GM21786 (cell line): ENCODE measurements around the gene ABCA7.

Experiments
- ATAC-seq: cut with Tn5 transposase; IDR thresholded peaks from one replicate; pipeline ENCODE4 v1.9.1; 2021; ENCODE audit not compliant: unreplicated experiment

Gene ABCA7

DNA sequence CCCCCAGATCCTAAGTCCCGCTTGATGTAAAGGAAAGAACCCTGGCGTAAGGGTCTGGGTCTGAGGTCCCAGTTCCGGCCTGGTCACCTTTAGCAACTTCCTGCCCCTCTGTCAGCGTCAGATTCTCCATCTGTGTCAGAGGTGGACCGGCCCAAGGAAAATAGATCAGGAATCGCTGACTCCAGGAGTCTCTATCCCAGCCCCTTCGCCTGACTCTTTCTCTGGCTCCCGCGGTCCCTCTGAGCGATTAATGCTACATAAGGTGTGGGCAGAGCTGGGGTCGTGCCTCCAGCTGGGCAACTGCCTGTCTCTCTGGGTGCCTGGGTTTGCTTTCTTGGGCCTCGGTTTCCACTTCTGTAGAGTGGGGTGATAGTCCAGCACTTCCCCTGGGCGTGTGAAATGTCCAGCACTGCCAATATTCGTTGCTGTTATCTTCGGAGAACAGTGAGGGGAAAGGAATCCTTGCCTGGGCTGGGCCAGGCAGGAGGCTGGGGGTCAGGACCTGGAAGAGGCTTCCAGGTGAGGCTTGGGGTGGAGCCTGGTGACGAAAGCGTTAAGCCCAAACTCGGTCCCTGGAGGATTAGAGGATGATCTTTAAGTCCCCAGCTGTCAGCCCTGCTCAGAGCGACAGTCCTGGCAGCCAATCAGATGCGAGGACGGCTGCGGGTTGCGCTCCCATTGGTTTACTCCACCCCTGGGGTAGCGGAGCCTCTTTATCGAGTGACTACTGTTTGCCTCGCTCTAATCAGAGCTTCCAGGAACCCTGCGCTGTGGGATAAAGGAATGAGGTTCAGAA lies 767 bp downstream of the ABCA7 start:
- peak; percentile 42 for ATAC-seq

- no peak for ATAC-seq
Measured at GRCh38 chr19:1041272-1041834, 1.4 kb downstream of the ABCA7 start.

GRCh38 chr19:1041835-1042685 lies 2.2 kb downstream of the ABCA7 start:
- ATAC-seq, result no peak

DNA sequence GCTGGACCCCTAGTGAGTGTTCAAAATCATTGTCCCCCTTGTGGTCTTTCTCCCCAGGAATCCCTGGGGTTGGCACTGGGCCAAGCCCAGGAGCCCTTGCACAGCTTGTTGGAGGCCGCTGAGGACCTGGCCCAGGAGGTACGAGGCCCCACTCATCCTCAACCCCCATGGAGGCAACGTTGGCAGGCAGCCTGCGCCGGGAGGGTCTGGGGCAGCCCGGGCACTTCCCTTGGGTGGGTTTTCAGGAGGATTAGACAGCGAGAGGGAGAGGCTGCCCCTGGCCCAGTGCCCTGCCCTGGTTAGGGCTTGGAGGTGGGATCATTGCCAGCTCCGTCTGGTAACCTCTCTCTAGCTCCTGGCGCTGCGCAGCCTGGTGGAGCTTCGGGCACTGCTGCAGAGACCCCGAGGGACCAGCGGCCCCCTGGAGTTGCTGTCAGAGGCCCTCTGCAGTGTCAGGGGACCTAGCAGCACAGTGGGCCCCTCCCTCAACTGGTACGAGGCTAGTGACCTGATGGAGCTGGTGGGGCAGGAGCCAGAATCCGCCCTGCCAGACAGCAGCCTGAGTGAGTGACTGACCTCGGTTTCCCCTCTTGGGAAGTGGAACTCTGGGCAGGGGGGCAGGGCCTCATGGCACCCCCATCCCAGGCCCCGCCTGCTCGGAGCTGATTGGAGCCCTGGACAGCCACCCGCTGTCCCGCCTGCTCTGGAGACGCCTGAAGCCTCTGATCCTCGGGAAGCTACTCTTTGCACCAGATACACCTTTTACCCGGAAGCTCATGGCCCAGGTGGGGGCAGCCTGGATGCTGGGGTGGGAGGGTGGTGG lies 3.0 kb downstream of the ABCA7 start:
- no peak for ATAC-seq

- no peak for ATAC-seq
Measured at GRCh38 chr19:1045247-1045603, 5.3 kb downstream of the ABCA7 start.

DNA sequence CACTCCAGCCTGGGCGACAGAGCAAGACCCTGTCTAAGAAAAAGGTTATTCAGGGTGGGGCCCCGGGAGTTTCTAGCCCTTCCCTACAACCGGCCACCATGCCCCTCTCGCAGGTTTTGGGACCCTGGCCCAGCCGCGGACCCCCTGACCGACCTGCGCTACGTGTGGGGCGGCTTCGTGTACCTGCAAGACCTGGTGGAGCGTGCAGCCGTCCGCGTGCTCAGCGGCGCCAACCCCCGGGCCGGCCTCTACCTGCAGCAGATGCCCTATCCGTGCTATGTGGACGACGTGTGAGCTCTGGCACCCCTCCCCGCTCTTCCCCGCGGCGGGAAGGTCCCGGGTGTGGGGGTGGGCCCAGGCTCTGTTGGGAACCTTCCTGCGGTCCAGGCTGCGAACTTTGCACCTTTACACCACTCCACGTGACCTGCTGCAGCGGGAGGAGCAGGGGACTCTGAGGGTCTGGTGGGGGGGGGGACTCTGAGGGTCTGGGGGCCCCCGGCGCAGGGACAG lies 6.3 kb downstream of the ABCA7 start:
- ATAC-seq, result no peak

GRCh38 chr19:1046836-1047695 lies 7.2 kb downstream of the ABCA7 start:
- no peak for ATAC-seq

DNA sequence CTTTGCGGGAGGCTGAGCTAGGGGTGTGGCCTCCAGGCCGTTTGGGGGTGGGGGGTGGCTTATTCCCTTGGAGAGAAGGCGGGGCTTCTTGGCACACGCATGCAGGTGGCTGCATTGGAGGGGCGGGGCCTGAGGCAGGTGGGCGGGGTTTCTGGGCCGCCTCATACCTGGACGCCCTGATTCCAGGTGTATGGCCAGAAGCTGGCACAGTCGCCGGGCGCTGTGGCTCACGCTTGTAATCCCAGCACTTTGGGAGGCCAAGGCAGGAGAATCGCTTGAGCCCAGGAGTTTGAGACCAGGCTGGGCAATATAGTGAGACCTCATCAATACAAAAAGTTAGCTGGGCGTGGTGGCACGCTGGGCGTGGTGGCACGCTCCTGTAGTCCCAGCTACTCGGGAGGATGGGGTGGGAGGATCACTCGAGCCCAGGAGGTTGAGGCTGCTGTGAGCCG lies 7.8 kb downstream of the ABCA7 start:
- ATAC-seq, result no peak

DNA sequence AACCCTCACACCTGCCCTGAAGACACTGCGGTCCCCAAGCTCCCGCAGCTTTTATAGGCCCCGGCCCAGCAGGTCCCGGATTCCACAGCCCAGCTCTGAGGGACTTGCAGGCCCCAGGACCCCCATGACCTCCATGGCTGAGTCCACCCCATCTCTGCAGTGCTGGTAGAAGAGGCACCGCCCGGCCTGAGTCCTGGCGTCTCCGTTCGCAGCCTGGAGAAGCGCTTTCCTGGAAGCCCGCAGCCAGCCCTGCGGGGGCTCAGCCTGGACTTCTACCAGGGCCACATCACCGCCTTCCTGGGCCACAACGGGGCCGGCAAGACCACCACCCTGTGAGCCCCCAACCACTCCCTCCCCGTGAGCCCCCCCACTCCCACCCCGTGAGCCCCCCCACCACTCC lies 9.2 kb downstream of the ABCA7 start:
- no peak for ATAC-seq

DNA sequence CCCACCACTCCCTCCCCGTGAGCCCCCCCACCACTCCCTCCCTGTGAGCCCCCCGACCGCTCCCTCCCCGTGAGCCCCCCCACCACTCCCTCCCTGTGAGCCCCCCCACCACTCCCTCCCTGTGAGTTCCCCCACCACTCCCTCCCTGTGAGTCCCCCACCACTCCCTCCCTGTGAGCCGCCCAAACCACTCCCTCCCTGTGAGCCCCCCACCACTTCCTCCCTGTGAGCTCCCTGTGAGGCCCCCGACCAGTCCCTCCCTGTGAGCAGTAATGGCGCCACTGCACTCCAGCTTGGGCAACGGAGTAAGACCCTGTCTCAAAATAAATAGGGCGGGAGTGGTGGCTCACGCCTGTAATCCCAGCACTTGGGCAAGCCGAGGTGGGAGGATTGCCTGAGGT lies 9.9 kb downstream of the ABCA7 start:
- ATAC-seq, result no peak

- no peak for ATAC-seq
Measured at GRCh38 chr19:1050989-1051788, 11.3 kb downstream of the ABCA7 start.

DNA sequence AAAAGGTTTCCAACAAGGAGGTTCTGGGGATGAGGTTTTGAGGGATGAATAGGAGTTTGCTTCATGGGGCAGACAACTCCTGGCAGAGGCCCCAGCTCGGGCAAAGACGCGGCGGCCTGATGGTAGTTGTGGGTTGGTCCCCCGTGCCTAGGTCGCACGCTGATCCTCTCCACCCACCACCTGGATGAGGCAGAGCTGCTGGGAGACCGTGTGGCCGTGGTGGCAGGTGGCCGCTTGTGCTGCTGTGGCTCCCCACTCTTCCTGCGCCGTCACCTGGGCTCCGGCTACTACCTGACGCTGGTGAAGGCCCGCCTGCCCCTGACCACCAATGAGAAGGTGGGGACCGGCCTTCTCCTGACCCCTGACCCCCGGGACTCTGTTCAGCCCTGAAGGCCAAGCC lies 11.9 kb downstream of the ABCA7 start:
- no peak for ATAC-seq

GRCh38 chr19:1052349-1052975 lies 12.6 kb downstream of the ABCA7 start:
- ATAC-seq, result no peak

GRCh38 chr19:1053176-1054101 lies 13.5 kb downstream of the ABCA7 start:
- no peak for ATAC-seq

DNA sequence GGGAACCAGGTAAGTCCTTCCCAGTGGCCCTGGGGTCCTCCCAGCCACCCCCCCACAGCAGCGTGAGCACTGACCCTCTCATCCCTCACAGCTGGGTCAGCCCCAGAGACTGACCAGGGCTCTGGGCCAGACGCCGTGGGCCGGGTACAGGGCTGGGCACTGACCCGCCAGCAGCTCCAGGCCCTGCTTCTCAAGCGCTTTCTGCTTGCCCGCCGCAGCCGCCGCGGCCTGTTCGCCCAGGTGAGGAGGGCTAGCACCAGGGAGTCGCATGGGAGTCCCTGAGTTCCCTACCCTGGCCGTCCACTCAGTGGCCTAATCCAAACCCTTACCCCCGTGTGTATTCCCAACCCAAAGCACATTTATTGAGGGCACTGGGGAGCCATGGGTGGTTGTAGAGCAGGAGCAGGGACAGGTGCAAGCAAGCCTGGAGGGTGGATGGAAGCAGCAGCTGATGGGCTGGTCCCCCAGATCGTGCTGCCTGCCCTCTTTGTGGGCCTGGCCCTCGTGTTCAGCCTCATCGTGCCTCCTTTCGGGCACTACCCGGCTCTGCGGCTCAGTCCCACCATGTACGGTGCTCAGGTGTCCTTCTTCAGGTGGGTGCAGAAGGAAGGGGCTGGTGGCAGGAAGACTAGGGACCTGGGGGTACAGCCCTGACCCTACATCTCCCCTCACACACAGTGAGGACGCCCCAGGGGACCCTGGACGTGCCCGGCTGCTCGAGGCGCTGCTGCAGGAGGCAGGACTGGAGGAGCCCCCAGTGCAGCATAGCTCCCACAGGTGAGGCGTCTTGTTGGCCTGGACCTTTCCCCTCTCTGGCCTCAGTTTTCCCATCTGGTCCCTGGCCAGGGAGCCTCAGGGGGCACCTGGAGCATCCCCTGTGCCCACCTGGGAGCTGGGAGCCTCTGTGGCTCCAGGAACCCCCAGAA lies 14.5 kb downstream of the ABCA7 start:
- no peak for ATAC-seq

- no peak for ATAC-seq
Measured at GRCh38 chr19:1055028-1055425, 15.1 kb downstream of the ABCA7 start.
